Measurements from ENCODE around the gene CCDC51. TPM values are rescaled to one million over a fixed set of nuclear protein-coding genes. Genes with fewer than 3 reads are reported as not detected.

Gene CCDC51
- total RNA-seq, 2 donors from 2014 or later = 12.7 to 14.8 TPM

DNA sequence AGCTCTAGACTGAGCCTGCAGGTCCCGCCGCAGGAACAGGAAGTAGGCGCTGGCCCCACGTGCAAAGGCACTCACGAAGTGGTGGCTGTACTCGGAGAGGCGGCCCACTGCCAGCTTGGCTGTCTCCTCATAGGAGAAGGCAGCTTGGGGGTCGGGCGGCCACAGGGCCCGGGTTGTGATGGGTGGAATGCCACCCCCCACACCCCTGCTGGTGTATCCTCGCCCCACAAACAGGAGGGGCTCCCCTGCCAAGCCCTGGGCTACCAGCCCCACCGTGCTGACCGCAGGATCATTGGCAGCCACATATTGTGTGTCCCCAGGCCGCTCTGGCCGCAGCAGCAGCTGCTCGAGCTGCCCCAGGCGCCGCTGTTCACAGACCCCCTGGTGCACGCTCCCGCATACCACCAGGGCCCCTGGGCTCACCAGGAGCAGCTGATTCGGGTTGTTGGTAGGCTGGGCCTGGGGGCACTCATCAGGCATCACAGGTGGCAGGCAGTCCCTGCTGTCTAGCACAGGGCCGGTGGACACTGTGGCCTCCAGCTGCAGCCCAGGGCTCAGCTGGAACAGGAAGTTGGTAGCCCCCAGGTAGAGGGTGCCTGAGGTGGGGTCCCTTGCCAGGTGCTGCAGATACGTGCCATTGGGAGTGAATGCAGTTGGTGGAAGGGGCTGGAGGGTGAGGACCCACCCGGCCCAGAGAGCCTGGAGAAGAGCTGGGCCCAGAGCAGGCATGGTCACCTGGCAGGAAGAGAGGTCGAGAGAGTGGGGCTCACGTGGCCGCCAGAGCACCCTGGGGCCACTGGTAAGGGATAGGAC lies 15.8 kb downstream of the CCDC51 start:
- Histone ChIP-seq H3K36me3 (no peaks in the 10 kb centered on the region), H3K4me1 (replicated peaks) (peaks cover 31% of the 10 kb centered on the region), H3K4me3 (no peak overlapping the region), H3K27ac (peak overlapping the region in 1 of 2 donors; percentile 96), H3K9me3 (no peaks in the 10 kb centered on the region), H3K27me3 (replicated peaks; ENCODE audit: insufficient read depth) (no peaks in the 10 kb centered on the region)
- intact Hi-C loops (cut with DNase I) = no loop called here
- DNase-seq (ENCODE audit: low spot score) = no peak
- WGBS = 78% methylated on average over 25 of the region's 27 CpGs
- no peak for TF ChIP-seq CTCF (IDR thresholded peaks at IDR 0.05)
- no peak for TF ChIP-seq POLR2AphosphoS5 (IDR thresholded peaks at IDR 0.05)
- no peak for TF ChIP-seq POLR2A (IDR thresholded peaks at IDR 0.05)

- intact Hi-C loops (cut with DNase I) = no loop called here
- no peaks in the 10 kb centered on the region for H3K27me3 ChIP-seq (replicated peaks; ENCODE audit: insufficient read depth)
- H3K36me3 ChIP-seq = no peaks in the 10 kb centered on the region
- no peaks in the 10 kb centered on the region for H3K9me3 ChIP-seq
- H3K4me1 ChIP-seq (replicated peaks) = peaks cover 30% of the 10 kb centered on the region
- TF ChIP-seq CTCF (IDR thresholded peaks at IDR 0.05) (no peak), POLR2AphosphoS5 (IDR thresholded peaks at IDR 0.05) (no peak), POLR2A (IDR thresholded peaks at IDR 0.05) (no peak)
- no peak overlapping the region for H3K4me3 ChIP-seq
- H3K27ac ChIP-seq = no peak overlapping the region
- no peak for DNase-seq (ENCODE audit: low spot score)
- 71% methylated on average over 25 of the region's 25 CpGs for WGBS
Measured at GRCh38 chr3:48423241-48423882, 16.6 kb downstream of the CCDC51 start.

DNA sequence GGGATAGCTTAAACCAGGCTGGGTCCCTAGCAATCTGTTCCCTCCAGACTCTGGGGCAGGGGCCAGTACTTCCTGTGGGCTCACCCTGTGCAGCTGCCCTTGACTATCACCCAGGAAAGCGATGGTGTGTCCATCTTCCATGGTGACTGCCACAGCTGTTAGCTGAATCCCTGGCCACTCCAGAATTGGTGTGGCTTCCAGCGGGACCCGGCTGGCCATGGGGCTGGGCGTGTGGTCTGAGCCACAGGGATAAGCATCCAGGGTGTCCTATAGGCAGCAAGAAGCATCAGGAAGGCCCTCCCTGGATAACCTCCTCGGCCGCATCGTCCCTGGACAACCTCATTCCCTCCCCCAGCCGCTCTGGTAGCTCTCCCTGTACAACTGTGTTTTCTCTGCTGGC lies 17.2 kb downstream of the CCDC51 start:
- Histone ChIP-seq H3K9me3 (no peaks in the 10 kb centered on the region), H3K4me1 (replicated peaks) (peaks cover 24% of the 10 kb centered on the region), H3K27me3 (replicated peaks; ENCODE audit: insufficient read depth) (no peaks in the 10 kb centered on the region), H3K4me3 (no peak overlapping the region), H3K27ac (no peak overlapping the region), H3K36me3 (peaks cover 0 to 7% of the 10 kb centered on the region in 2 donors)
- intact Hi-C loops (cut with DNase I) = no loop called here
- WGBS = 56% methylated on average over 8 of the region's 8 CpGs
- DNase-seq (ENCODE audit: low spot score) = no peak
- TF ChIP-seq CTCF (IDR thresholded peaks at IDR 0.05) (no peak), POLR2A (IDR thresholded peaks at IDR 0.05) (no peak), POLR2AphosphoS5 (IDR thresholded peaks at IDR 0.05) (no peak)

GRCh38 chr3:48422272-48422671 lies 17.6 kb downstream of the CCDC51 start:
- DNase-seq (ENCODE audit: low spot score) = no peak
- no peak overlapping the region for H3K4me3 ChIP-seq
- 96% methylated on average over 3 of the region's 3 CpGs for WGBS
- intact Hi-C loops (cut with DNase I) = no loop called here
- H3K36me3 ChIP-seq = peaks cover 0 to 11% of the 10 kb centered on the region in 2 donors
- H3K27ac ChIP-seq = no peak overlapping the region
- peaks cover 21% of the 10 kb centered on the region for H3K4me1 ChIP-seq (replicated peaks)
- H3K27me3 ChIP-seq (replicated peaks; ENCODE audit: insufficient read depth) = no peaks in the 10 kb centered on the region
- TF ChIP-seq POLR2AphosphoS5 (IDR thresholded peaks at IDR 0.05) (no peak), POLR2A (IDR thresholded peaks at IDR 0.05) (no peak), CTCF (IDR thresholded peaks at IDR 0.05) (no peak)
- no peaks in the 10 kb centered on the region for H3K9me3 ChIP-seq

Data from prostate gland (tissue), 2 donors.